GM12891 (cell line): ENCODE data around the gene PRXL2B.

ENCODE experiments used
- PAX5 ChIP-seq: IDR thresholded peaks from 2 replicates; pipeline ENCODE4 v1.6.1; 2011; ENCODE audit warnings: low read length, moderate library complexity, mild to moderate bottlenecking; ENCODE audit not compliant: insufficient read depth, severe bottlenecking
- POLR2A ChIP-seq: IDR thresholded peaks from 2 replicates; pipeline ENCODE4 v1.6.1; 2011; ENCODE audit warnings: low read depth, low read length, control low read depth
- POLR2AphosphoS5 ChIP-seq: IDR thresholded peaks from 2 replicates; pipeline ENCODE4 v1.6.1; 2011; ENCODE audit warnings: low read depth, low read length, control low read depth
- POU2F2 ChIP-seq: IDR thresholded peaks from 2 replicates; pipeline ENCODE4 v1.6.1; 2011; ENCODE audit warnings: low read depth, mild to moderate bottlenecking, control low read depth, low read length, moderate library complexity
- SPI1 ChIP-seq: IDR thresholded peaks from 2 replicates; pipeline ENCODE4 v1.6.1; 2011; ENCODE audit warnings: low read depth, low read length, control low read depth
- TAF1 ChIP-seq: IDR thresholded peaks from 2 replicates; pipeline ENCODE4 v1.6.1; 2011; ENCODE audit warnings: low read depth, low read length, control low read depth

GRCh38 chr1:2539312-2539907 is 47.2 kb upstream of the PRXL2B start:
- TF ChIP-seq TAF1: no peak
- no peak for TF ChIP-seq POLR2AphosphoS5
- TF ChIP-seq POLR2A: no peak
- TF ChIP-seq POU2F2: no peak
- TF ChIP-seq SPI1: no peak
- TF ChIP-seq PAX5: no peak
